Left lung (tissue), 10 donors: Measurements from ENCODE around the gene ARHGAP15. TPM values are rescaled to one million over a fixed set of nuclear protein-coding genes. Genes with fewer than 3 reads are reported as not detected.

Experiments used
- ATAC-seq: fragments of 200-7000 bp; cut with Tn5 transposase; one replicate; pipeline ENCODE4 v1.9.1; 2020; ENCODE audit warnings: moderate library complexity
- DNase-seq, 4 donors: peaks; one replicate each; pipeline ENCODE4 v3.0.0-alpha.2; 2013 to 2020
- H3K27ac ChIP-seq, 2 donors: fragments of 200-600 bp; sonication (generic) in 1 of 2; one replicate each; pipeline versions ENCODE4 v1.5.0 to v1.8.0; 2020 to 2021
- H3K27me3 ChIP-seq, 2 donors: fragments of 200-600 bp; sonication (generic) in 1 of 2; one replicate each; pipeline versions ENCODE4 v1.5.0 to v1.8.0; 2020 to 2021
- H3K36me3 ChIP-seq, 2 donors: fragments of 200-600 bp; sonication (generic) in 1 of 2; one replicate each; pipeline versions ENCODE4 v1.5.0 to v1.8.0; 2020 to 2021
- H3K4me1 ChIP-seq, 2 donors: fragments of 200-600 bp; one replicate each; pipeline ENCODE4 v1.8.0; 2021
- H3K4me3 ChIP-seq, 2 donors: fragments of 200-600 bp; sonication (generic) in 1 of 2; one replicate each; pipeline versions ENCODE4 v1.5.0 to v1.8.0; 2020 to 2021; ENCODE audit warnings: mild to moderate bottlenecking in 1 of 2
- H3K9me3 ChIP-seq, 2 donors: fragments of 200-600 bp; sonication (generic) in 1 of 2; one replicate each; pipeline versions ENCODE4 v1.5.0 to v1.8.0; 2020 to 2021
- CTCF ChIP-seq, 2 donors: fragments of 200-600 bp; sonication (generic) in 1 of 2; IDR thresholded peaks; one replicate each; pipeline versions ENCODE4 v1.5.0 to v1.8.0; 2021; ENCODE audit warnings: antibody characterized with exemption in 2 of 2
- intact Hi-C, 2 donors: fragments of 100-400 bp; cut with DNase I; formaldehyde crosslinking; loops; one replicate each; pipeline versions ENCODE4 v1.11.2 to v1.14.2; 2022
- polyA plus RNA-seq, 6 donors: library from polyadenylated mRNA; unstranded; fragments of 120-200 nt; gene quantifications; one replicate each; pipeline ENCODE4 v1.2.1, GENCODE V29; 2013; ENCODE audit not compliant: insufficient read length in 6 of 6
- total RNA-seq, 2 donors: library from RNA; stranded (reverse); fragmentation: NEBNext Ultra II Directional; extraction: Animal tissue kit (Norgen Biotek cat#: 25700); gene quantifications; one replicate each; pipeline ENCODE4 v1.2.1, GENCODE V29; 2021
- donor health status: DM: no; HTN: yes; CAD: no.
- donor health status: DM: no; HTN: no; CAD: no.

ARHGAP15 gene
- total and polyA plus RNA-seq, 8 donors: 16.8 to 48.3 (median 30.2) TPM

GRCh38 chr2:143347901-143348414 lies 218.7 kb downstream of the ARHGAP15 start:
- DNase-seq (no peak), ATAC-seq (no peak)
- Histone ChIP-seq H3K27ac (no peak overlapping the region), H3K4me1 (no peaks in the 10 kb centered on the region), H3K27me3 (no peaks in the 10 kb centered on the region), H3K36me3 (no peaks in the 10 kb centered on the region), H3K9me3 (no peaks in the 10 kb centered on the region), H3K4me3 (no peak overlapping the region)
- no peak for TF ChIP-seq CTCF (IDR thresholded peaks at IDR 0.05)
- intact Hi-C loops: no loop called here

GRCh38 chr2:143354050-143354750 lies 225.0 kb downstream of the ARHGAP15 start:
- H3K4me1 ChIP-seq: no peaks in the 10 kb centered on the region
- intact Hi-C loops: no loop called here

GRCh38 chr2:143355870-143356269 lies 226.7 kb downstream of the ARHGAP15 start:
- H3K4me1 ChIP-seq: no peaks in the 10 kb centered on the region
- ATAC-seq (no peak), DNase-seq (no peak)
- no peaks in the 10 kb centered on the region for H3K36me3 ChIP-seq
- intact Hi-C loops: no loop called here
- no peak for TF ChIP-seq CTCF (IDR thresholded peaks at IDR 0.05)
- no peaks in the 10 kb centered on the region for H3K27me3 ChIP-seq
- H3K9me3 ChIP-seq: no peaks in the 10 kb centered on the region
- H3K4me3 ChIP-seq: no peak overlapping the region
- H3K27ac ChIP-seq: no peak overlapping the region

More at GRCh38 chr2:143354050-143354750, 225.0 kb downstream of the ARHGAP15 start:
- H3K27me3 ChIP-seq: no peaks in the 10 kb centered on the region
- DNase-seq: no peak
- no peak overlapping the region for H3K4me3 ChIP-seq
- H3K9me3 ChIP-seq: no peaks in the 10 kb centered on the region
- H3K36me3 ChIP-seq: no peaks in the 10 kb centered on the region
- no peak for ATAC-seq
- no peak overlapping the region for H3K27ac ChIP-seq
- TF ChIP-seq CTCF (IDR thresholded peaks at IDR 0.05): no peak

- TF ChIP-seq CTCF (IDR thresholded peaks at IDR 0.05): no peak
- intact Hi-C loops: no loop called here
- no peak for ATAC-seq
- H3K9me3 ChIP-seq: no peaks in the 10 kb centered on the region
- no peaks in the 10 kb centered on the region for H3K27me3 ChIP-seq
- no peaks in the 10 kb centered on the region for H3K4me1 ChIP-seq
- H3K36me3 ChIP-seq: no peaks in the 10 kb centered on the region
- DNase-seq: no peak
- H3K4me3 ChIP-seq: no peak overlapping the region
- no peak overlapping the region for H3K27ac ChIP-seq
These were observed 227.1 kb downstream of the ARHGAP15 start for GRCh38 chr2:143356336-143356735.

- Histone ChIP-seq H3K27me3 (no peaks in the 10 kb centered on the region), H3K4me3 (no peak overlapping the region), H3K36me3 (no peaks in the 10 kb centered on the region), H3K9me3 (no peaks in the 10 kb centered on the region), H3K4me1 (no peaks in the 10 kb centered on the region), H3K27ac (no peak overlapping the region)
- ATAC-seq (no peak), DNase-seq (no peak)
- TF ChIP-seq CTCF (IDR thresholded peaks at IDR 0.05): no peak
- intact Hi-C loops: no loop called here
These were observed 227.7 kb downstream of the ARHGAP15 start for GRCh38 chr2:143356736-143357446.
